ENCODE results near the gene KRT5.

The KRT5 gene

GRCh38 chr12:52464897-52465296, 55.3 kb downstream of the KRT5 start:
- no peaks in the 10 kb centered on the region for H3K36me3 ChIP-seq (ENCODE audit: insufficient read depth, low read length)
- no peaks in the 10 kb centered on the region for H3K4me1 ChIP-seq (ENCODE audit: insufficient read depth, low read length, poor library complexity, severe bottlenecking)
- no peaks in the 10 kb centered on the region for H4K20me1 ChIP-seq (ENCODE audit: insufficient read depth, low read length, poor library complexity, severe bottlenecking)
- H3K27me3 ChIP-seq (ENCODE audit: insufficient read depth, low read length, poor library complexity, severe bottlenecking): no peaks in the 10 kb centered on the region
- H3F3A ChIP-seq (ENCODE audit: low read depth): no peaks in the 10 kb centered on the region
- no peak overlapping the region for H3K9ac ChIP-seq (ENCODE audit: low read depth, low read length, poor library complexity, severe bottlenecking)
- H3K79me2 ChIP-seq (ENCODE audit: insufficient read depth, low read length): no peaks in the 10 kb centered on the region
- TF ChIP-seq CTCF (conservative IDR thresholded peaks at IDR 0.05; ENCODE audit: low read length): no peak
- TF ChIP-seq EZH2phosphoT487 (IDR thresholded peaks at IDR 0.05; ENCODE audit: borderline replicate concordance): no peak
- no peak overlapping the region for H3K4me2 ChIP-seq (ENCODE audit: low read depth, low read length, poor library complexity, severe bottlenecking)
- H3K9me3 ChIP-seq (ENCODE audit: insufficient read depth, low read depth, low read length): no peaks in the 10 kb centered on the region
- no peaks in the 10 kb centered on the region for H3K9me2 ChIP-seq (replicated peaks; ENCODE audit: low read depth, low read length)
- no peak overlapping the region for H3K4me3 ChIP-seq (ENCODE audit: low read length, poor library complexity, severe bottlenecking)
- H2AFZ ChIP-seq (ENCODE audit: low read length): no peak overlapping the region

Measured in Loucy (cell line).